Transverse colon (tissue), 3 donors: ENCODE measurements around the gene AQP6.

Experiments used
- CTCF ChIP-seq, 5 experiments: fragments of 200-600 bp in 3 of 5; fragments of 450-650 bp in 2 of 5; sonication (generic) in 3 of 5; IDR thresholded peaks; 1 replicate in 2 of 5; 2 replicates in 3 of 5; pipeline ENCODE4 v1.5.1; 2016 to 2017; ENCODE audit warnings: antibody characterized with exemption in 5 of 5, inconsistent platforms in 3 of 5, mild to moderate bottlenecking in 2 of 5, moderate library complexity in 1 of 5
- EP300 ChIP-seq: sonication (generic); formaldehyde crosslinking; IDR thresholded peaks from one replicate; pipeline ENCODE4 v1.6.1; 2017; ENCODE audit warnings: antibody characterized with exemption, low read depth
- POLR2A ChIP-seq: fragments of 450-650 bp; IDR thresholded peaks from one replicate; pipeline ENCODE4 v1.6.1; 2016; ENCODE audit warnings: antibody characterized with exemption, mild to moderate bottlenecking, moderate library complexity

DNA sequence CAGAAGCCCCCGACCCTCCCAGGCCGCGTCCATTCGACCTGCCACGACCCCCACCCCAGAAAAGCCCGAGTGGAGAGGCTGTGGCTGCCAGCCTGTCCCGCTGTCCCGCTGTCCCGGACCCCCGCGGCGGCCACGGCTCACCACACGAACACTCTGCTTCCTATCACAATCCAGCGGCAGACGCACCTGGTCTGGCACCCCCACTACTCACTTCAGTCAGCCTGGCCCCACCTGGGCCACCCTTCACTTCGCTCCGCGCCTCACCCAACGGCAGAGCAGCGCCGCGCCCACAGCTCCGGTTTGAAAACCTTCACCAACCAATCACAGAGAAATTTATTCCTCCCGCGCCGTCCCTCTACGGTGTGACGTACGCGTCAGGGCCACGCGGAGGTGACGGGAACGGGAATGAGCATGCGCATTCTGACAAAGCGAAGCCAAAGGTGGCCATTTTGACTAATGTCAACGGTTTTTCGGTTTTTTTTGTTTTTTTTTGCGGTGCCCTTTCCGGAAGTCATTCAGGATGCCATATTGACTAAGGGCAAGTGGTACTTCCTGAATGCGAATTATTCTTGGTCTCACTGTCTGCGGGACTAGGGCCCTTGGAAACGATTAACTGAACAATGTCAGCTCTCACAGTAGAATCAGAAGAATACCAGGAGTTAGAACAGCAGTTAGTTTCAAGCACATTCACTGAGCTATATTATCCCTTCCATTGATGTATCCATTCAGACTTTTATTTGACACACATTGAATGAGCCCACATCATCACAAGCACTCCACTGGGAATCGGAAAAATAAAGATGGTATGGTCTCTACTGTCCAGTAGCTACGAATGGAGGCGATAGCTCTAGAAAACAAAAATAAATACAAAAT lies 52.7 kb downstream of the AQP6 start, which contains the start of gene RACGAP1:
- TF ChIP-seq CTCF (IDR thresholded peaks at IDR 0.05): no peak
- TF ChIP-seq POLR2A: peak; percentile 42
- TF ChIP-seq EP300: no peak
